HG03460 (cell line): ENCODE results near the gene FOXP4.

Experiments used
- ATAC-seq: cut with Tn5 transposase; IDR thresholded peaks from one replicate; pipeline ENCODE4 v1.9.1; 2021; ENCODE audit not compliant: unreplicated experiment

FOXP4 gene

GRCh38 chr6:41580690-41581089 is 34.5 kb downstream of the FOXP4 start:
- ATAC-seq: no peak

GRCh38 chr6:41581381-41581991 is 35.3 kb downstream of the FOXP4 start:
- no peak for ATAC-seq

GRCh38 chr6:41582540-41582939 is 36.4 kb downstream of the FOXP4 start:
- no peak for ATAC-seq

- ATAC-seq: no peak
These were observed 37.4 kb downstream of the FOXP4 start for GRCh38 chr6:41583565-41583964.

- ATAC-seq: no peak
These were observed 38.0 kb downstream of the FOXP4 start for GRCh38 chr6:41584205-41584604.

- no peak for ATAC-seq
These were observed 38.6 kb downstream of the FOXP4 start for GRCh38 chr6:41584668-41585205.

GRCh38 chr6:41585605-41586004 is 39.4 kb downstream of the FOXP4 start:
- ATAC-seq: no peak

- no peak for ATAC-seq
These were observed 40.2 kb downstream of the FOXP4 start for GRCh38 chr6:41586252-41587007.

GRCh38 chr6:41587131-41587879 is 41.1 kb downstream of the FOXP4 start:
- ATAC-seq: no peak

- no peak for ATAC-seq
These were observed 41.9 kb downstream of the FOXP4 start for GRCh38 chr6:41588111-41588510.

GRCh38 chr6:41589223-41589622 is 43.0 kb downstream of the FOXP4 start:
- no peak for ATAC-seq

- ATAC-seq: no peak
These were observed 43.7 kb downstream of the FOXP4 start for GRCh38 chr6:41589636-41590622.

- ATAC-seq: no peak
These were observed 44.9 kb downstream of the FOXP4 start for GRCh38 chr6:41591122-41591521.

- no peak for ATAC-seq
These were observed 45.8 kb downstream of the FOXP4 start for GRCh38 chr6:41591859-41592502.

GRCh38 chr6:41593406-41593805 is 47.2 kb downstream of the FOXP4 start:
- no peak for ATAC-seq

GRCh38 chr6:41593839-41594238 is 47.7 kb downstream of the FOXP4 start:
- no peak for ATAC-seq

- no peak for ATAC-seq
These were observed 48.1 kb downstream of the FOXP4 start for GRCh38 chr6:41594326-41594725.

GRCh38 chr6:41594766-41595165 is 48.6 kb downstream of the FOXP4 start:
- no peak for ATAC-seq

- ATAC-seq: no peak
These were observed 49.0 kb downstream of the FOXP4 start for GRCh38 chr6:41595166-41595565.

- ATAC-seq: no peak
These were observed 50.0 kb downstream of the FOXP4 start for GRCh38 chr6:41596096-41596685.
